ENCODE results near the gene HOXB6.

DNA sequence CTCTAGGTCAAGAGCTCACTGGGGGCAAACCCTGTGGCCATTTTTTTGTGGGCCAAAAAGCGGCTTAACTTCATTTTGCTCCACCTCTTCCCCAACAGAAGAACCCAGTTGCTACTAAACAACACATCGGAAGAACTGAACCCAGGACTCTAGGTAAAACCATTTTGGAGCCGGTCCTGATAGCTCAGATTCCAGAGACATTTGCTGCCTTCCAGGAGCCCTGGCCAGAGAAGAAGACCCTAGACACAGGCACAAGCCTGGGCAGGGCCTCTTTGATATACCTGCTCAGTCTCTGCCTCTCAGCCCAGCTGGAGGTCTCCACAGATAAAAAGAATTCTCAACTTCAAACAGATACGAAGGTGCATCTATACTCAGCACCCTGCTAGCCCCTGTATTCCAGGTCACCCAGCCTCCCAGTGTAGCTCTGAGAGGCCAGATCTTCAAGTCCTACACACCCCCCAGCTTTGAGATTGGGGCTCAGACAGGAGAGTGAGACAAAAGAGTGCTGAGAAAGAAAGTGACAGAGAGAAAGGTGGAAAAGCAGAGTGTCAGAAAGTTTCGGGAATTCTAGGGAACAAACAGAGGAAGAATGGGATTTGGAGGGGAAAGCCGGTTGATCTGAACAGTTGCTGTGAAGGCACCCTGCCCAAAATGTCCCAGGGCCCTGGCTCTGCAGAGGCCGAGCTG, 27.9 kb upstream of the HOXB6 start:
- TF ChIP-seq, protein P1, sequence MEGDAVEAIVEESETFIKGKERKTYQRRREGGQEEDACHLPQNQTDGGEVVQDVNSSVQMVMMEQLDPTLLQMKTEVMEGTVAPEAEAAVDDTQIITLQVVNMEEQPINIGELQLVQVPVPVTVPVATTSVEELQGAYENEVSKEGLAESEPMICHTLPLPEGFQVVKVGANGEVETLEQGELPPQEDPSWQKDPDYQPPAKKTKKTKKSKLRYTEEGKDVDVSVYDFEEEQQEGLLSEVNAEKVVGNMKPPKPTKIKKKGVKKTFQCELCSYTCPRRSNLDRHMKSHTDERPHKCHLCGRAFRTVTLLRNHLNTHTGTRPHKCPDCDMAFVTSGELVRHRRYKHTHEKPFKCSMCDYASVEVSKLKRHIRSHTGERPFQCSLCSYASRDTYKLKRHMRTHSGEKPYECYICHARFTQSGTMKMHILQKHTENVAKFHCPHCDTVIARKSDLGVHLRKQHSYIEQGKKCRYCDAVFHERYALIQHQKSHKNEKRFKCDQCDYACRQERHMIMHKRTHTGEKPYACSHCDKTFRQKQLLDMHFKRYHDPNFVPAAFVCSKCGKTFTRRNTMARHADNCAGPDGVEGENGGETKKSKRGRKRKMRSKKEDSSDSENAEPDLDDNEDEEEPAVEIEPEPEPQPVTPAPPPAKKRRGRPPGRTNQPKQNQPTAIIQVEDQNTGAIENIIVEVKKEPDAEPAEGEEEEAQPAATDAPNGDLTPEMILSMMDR (conservative IDR thresholded peaks at IDR 0.05; ENCODE audit: low read depth, low read length), result no peak
- TF ChIP-seq EZH2 (IDR thresholded peaks at IDR 0.05; ENCODE audit: borderline replicate concordance, low read depth, low read length, poor library complexity, severe bottlenecking), result no peak
